T-helper 9 cell (primary cell): ENCODE measurements around the gene ANKRD13C.

Experiments used
- DNase-seq: peaks from one replicate; pipeline ENCODE4 v3.0.0-alpha.2; 2020

The ANKRD13C gene

DNA sequence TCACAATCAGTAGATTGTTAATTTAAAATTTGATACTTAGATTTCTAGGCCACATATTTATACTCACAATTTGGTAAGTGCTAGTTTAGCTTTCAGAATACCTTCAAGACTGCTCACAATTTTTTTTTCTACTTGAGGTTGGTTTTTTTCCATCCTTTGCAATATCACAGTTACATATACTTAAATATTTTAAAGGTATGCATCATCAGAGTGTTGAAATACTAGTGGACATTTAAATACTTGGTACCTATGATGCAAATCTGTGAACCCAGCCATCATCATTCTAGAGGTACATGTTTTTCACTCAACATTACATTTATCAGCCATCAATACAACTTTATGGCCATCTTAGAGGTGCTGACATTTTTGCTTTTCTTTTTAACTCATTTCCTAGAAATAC lies 143.0 kb downstream of the ANKRD13C start:
- DNase-seq = no peak

DNA sequence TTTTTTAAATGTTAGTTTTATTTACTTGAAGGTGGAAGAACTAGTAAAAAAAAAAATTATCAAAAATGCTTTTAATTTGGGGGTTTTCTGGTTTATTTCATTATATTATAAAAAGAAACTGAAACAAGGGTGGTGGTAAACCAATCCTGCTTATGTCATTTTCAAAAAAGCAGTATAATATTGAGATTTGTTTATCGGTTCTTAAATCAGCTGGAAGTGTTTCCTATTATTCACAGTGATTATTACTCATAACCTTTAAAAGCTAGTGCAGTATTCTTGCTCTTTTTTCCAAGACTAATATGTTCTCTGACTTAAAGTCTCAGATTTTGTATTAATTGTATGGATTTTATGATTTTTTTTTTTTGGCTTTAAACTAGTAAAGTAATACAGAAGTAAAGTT lies 143.7 kb downstream of the ANKRD13C start:
- DNase-seq = no peak
